ENCODE data around the gene SARS1. TPM values are rescaled to one million over a fixed set of nuclear protein-coding genes. Genes with fewer than 3 reads are reported as not detected.

The SARS1 gene
- total RNA-seq, 4 donors from 2014 or later: 164 to 264 (median 200) TPM

GRCh38 chr1:109252167-109252892, 38.6 kb downstream of the SARS1 start:
- Histone ChIP-seq H3K27me3 (no peaks in the 10 kb centered on the region), H3K9me3 (no peaks in the 10 kb centered on the region), H3K4me1 (peaks cover 43 to 59% of the 10 kb centered on the region in 2 donors), H3K27ac (peak overlapping the region in 2 of 3 donors; percentile 92 to 99), H3K36me3 (no peaks in the 10 kb centered on the region), H3K4me3 (replicated peaks in 1 of 3) (no peak overlapping the region)
- TF ChIP-seq POLR2A (IDR thresholded peaks at IDR 0.05) (no peak), CTCF (IDR thresholded peaks at IDR 0.05) (no peak)
- 95 to 99% methylated on average over 28 to 31 of the region's 31 CpGs for WGBS, 2 donors
- intact Hi-C loops (cut with DNase I): loop anchor here (10.0 kb wide), 1 partner anchor 232 kb away; the partner anchor contains the start of gene ATXN7L2
- no peak for DNase-seq

- TF ChIP-seq POLR2A (IDR thresholded peaks at IDR 0.05) (peak in 1 of 2 donors; percentile 70), CTCF (IDR thresholded peaks at IDR 0.05) (peak in 2 of 6 experiments; percentile 15 to 22)
- DNase-seq: peak; percentile 94 to 96
- peaks cover 43 to 64% of the 10 kb centered on the region in 2 donors for H3K4me1 ChIP-seq
- no peaks in the 10 kb centered on the region for H3K27me3 ChIP-seq
- intact Hi-C loops (cut with DNase I): loop anchor here (10.0 kb wide), 1 partner anchor 232 kb away; the partner anchor contains the start of gene ATXN7L2
- H3K36me3 ChIP-seq: no peaks in the 10 kb centered on the region
- no peaks in the 10 kb centered on the region for H3K9me3 ChIP-seq
- H3K27ac ChIP-seq: peak overlapping the region; percentile 92 to 99 (median 99)
- peak overlapping the region in 1 of 3 donors; percentile 26 for H3K4me3 ChIP-seq (replicated peaks in 1 of 3)
- 67 to 69% methylated on average over 16 to 32 of the region's 33 CpGs for WGBS, 2 donors
These were observed 39.4 kb downstream of the SARS1 start for GRCh38 chr1:109252893-109253802.

- TF ChIP-seq POLR2A (IDR thresholded peaks at IDR 0.05): no peak
- TF ChIP-seq CTCF (IDR thresholded peaks at IDR 0.05): no peak
- Histone ChIP-seq H3K4me1 (peaks cover 43 to 60% of the 10 kb centered on the region in 2 donors), H3K27me3 (no peaks in the 10 kb centered on the region), H3K36me3 (peaks cover 2 to 5% of the 10 kb centered on the region in 2 donors), H3K9me3 (no peaks in the 10 kb centered on the region), H3K27ac (peak overlapping the region; percentile 92 to 99 (median 99)), H3K4me3 (replicated peaks in 1 of 3) (peak overlapping the region in 1 of 3 donors; percentile 26)
- intact Hi-C loops (cut with DNase I): loop anchor here (10.0 kb wide), 1 partner anchor 231 kb away; the partner anchor contains the start of gene ATXN7L2
- 18 to 39% methylated on average over 6 of the region's 9 CpGs for whole genome bisulfite sequencing, 2 donors
- DNase-seq: peak; percentile 93 to 94
These were observed 40.3 kb downstream of the SARS1 start for GRCh38 chr1:109253803-109254620.

- peaks cover 4 to 7% of the 10 kb centered on the region in 2 donors for H3K36me3 ChIP-seq
- peak; percentile 66 to 69 for DNase-seq
- peaks cover 43 to 57% of the 10 kb centered on the region in 2 donors for H3K4me1 ChIP-seq
- no peaks in the 10 kb centered on the region for H3K9me3 ChIP-seq
- H3K27ac ChIP-seq: peak overlapping the region; percentile 92 to 99 (median 99)
- H3K4me3 ChIP-seq (replicated peaks in 1 of 3): peak overlapping the region in 1 of 3 donors; percentile 21
- WGBS, 2 donors: 26 to 31% methylated on average over 3 to 6 of the region's 7 CpGs
- intact Hi-C loops (cut with DNase I): loop anchor here (10.0 kb wide), 1 partner anchor 230 kb away; the partner anchor contains the start of gene ATXN7L2
- H3K27me3 ChIP-seq: no peaks in the 10 kb centered on the region
- peak in 1 of 2 donors; percentile 36 for TF ChIP-seq POLR2A (IDR thresholded peaks at IDR 0.05)
- peak in 1 of 6 experiments; percentile 12 for TF ChIP-seq CTCF (IDR thresholded peaks at IDR 0.05)
These were observed 40.9 kb downstream of the SARS1 start for GRCh38 chr1:109254621-109255096.

All from thyroid gland (tissue), 4 donors.